Skin epidermis (tissue), 12 donors: ENCODE measurements around the gene HIP1.
"Not testable (repeated sequence)": the region's sequence is repeated elsewhere in the genome, so short reads cannot be mapped to it uniquely, and the experiment has no call there.

Experiments
- H3K27ac ChIP-seq, 21 experiments: fragments of 200-600 bp; sonication (generic) in 11 of 21; one replicate each; pipeline ENCODE4 v1.5.0; 2020; ENCODE audit warnings: mild to moderate bottlenecking in 3 of 21, inconsistent platforms in 2 of 21, moderate library complexity in 2 of 21
- H3K4me3 ChIP-seq, 7 experiments: fragments of 200-600 bp; sonication (generic) in 2 of 7; one replicate each; pipeline ENCODE4 v1.5.0; 2020; ENCODE audit warnings: inconsistent platforms in 2 of 7, mild to moderate bottlenecking in 2 of 7, moderate library complexity in 1 of 7

HIP1 gene

GRCh38 chr7:75563171-75563570 is 175.6 kb downstream of the HIP1 start:
- no peak overlapping the region for H3K27ac ChIP-seq
- no peak overlapping the region for H3K4me3 ChIP-seq

GRCh38 chr7:75559976-75560365 is 178.8 kb downstream of the HIP1 start:
- Histone ChIP-seq H3K27ac (no peak overlapping the region), H3K4me3 (no peak overlapping the region)

- H3K27ac ChIP-seq: no peak overlapping the region
- no peak overlapping the region for H3K4me3 ChIP-seq
These were observed 179.3 kb downstream of the HIP1 start for GRCh38 chr7:75559355-75559975.

GRCh38 chr7:75556835-75557234 is 181.9 kb downstream of the HIP1 start:
- not testable (repeated sequence) for H3K4me3 ChIP-seq, H3K27ac ChIP-seq

- Histone ChIP-seq H3K27ac (no peak overlapping the region), H3K4me3 (no peak overlapping the region)
These were observed 183.0 kb downstream of the HIP1 start for GRCh38 chr7:75555736-75556135.

GRCh38 chr7:75546237-75547015 is 192.3 kb downstream of the HIP1 start:
- Histone ChIP-seq H3K4me3 (no peak overlapping the region), H3K27ac (no peak overlapping the region)

- Histone ChIP-seq H3K27ac (no peak overlapping the region), H3K4me3 (no peak overlapping the region)
These were observed 201.0 kb downstream of the HIP1 start for GRCh38 chr7:75537731-75538130.

GRCh38 chr7:75536940-75537538 is 201.7 kb downstream of the HIP1 start:
- Histone ChIP-seq H3K4me3 (no peak overlapping the region), H3K27ac (no peak overlapping the region)

- H3K4me3 ChIP-seq: no peak overlapping the region
- no peak overlapping the region for H3K27ac ChIP-seq
These were observed 202.2 kb downstream of the HIP1 start for GRCh38 chr7:75536491-75536890.

GRCh38 chr7:75534727-75535307 is 203.9 kb downstream of the HIP1 start:
- Histone ChIP-seq H3K27ac (peak overlapping the region in 4 of 21 experiments; percentile 20 to 43 (median 24)), H3K4me3 (no peak overlapping the region)

- H3K4me3 ChIP-seq: no peak overlapping the region
- no peak overlapping the region for H3K27ac ChIP-seq
These were observed 204.8 kb downstream of the HIP1 start for GRCh38 chr7:75533926-75534325.

GRCh38 chr7:75532639-75533038 is 206.1 kb downstream of the HIP1 start:
- Histone ChIP-seq H3K27ac (no peak overlapping the region), H3K4me3 (no peak overlapping the region)

GRCh38 chr7:75531359-75531821 is 207.4 kb downstream of the HIP1 start:
- H3K4me3 ChIP-seq: no peak overlapping the region
- no peak overlapping the region for H3K27ac ChIP-seq

- Histone ChIP-seq H3K27ac (peak overlapping the region; percentile 83 to 99 (median 91)), H3K4me3 (peak overlapping the region; percentile 52 to 98 (median 96))
These were observed 211.5 kb downstream of the HIP1 start for GRCh38 chr7:75527224-75527722.

GRCh38 chr7:75521727-75522126 is 217.0 kb downstream of the HIP1 start:
- H3K4me3 ChIP-seq: not testable (repeated sequence)

GRCh38 chr7:75518842-75519241 is 219.9 kb downstream of the HIP1 start:
- not testable (repeated sequence) for H3K27ac ChIP-seq, H3K4me3 ChIP-seq

More at GRCh38 chr7:75521727-75522126, 217.0 kb downstream of the HIP1 start:
- H3K27ac ChIP-seq: not testable (repeated sequence)

GRCh38 chr7:75509033-75509432 is 229.7 kb downstream of the HIP1 start:
- H3K4me3 ChIP-seq, H3K27ac ChIP-seq: not testable (repeated sequence)

GRCh38 chr7:75492020-75492419 is 246.7 kb downstream of the HIP1 start, which contains the start of gene SPDYE5:
TSS of gene SPDYE5 (plus strand) at chr7:75492320. CDS start at chr7:75494048, 1,728 bp downstream.
- not testable (repeated sequence) for H3K27ac ChIP-seq

GRCh38 chr7:75485979-75486643 is 252.6 kb downstream of the HIP1 start, which contains the start of gene POM121C:
TSS of gene POM121C (minus strand) at chr7:75486299. CDS start at chr7:75441496, 44,803 bp downstream.
- peak within 1 kb of the TSS; percentile 69 to 90 (median 79) for H3K4me3 ChIP-seq
- H3K27ac ChIP-seq: peak within 1 kb of the TSS in 20 of 21 experiments; percentile 58 to 93 (median 88)

More at GRCh38 chr7:75492020-75492419, 246.7 kb downstream of the HIP1 start, which contains the start of gene SPDYE5:
- H3K4me3 ChIP-seq: not testable (repeated sequence)
